ENCODE data around the gene DCDC1.

Gene DCDC1

DNA sequence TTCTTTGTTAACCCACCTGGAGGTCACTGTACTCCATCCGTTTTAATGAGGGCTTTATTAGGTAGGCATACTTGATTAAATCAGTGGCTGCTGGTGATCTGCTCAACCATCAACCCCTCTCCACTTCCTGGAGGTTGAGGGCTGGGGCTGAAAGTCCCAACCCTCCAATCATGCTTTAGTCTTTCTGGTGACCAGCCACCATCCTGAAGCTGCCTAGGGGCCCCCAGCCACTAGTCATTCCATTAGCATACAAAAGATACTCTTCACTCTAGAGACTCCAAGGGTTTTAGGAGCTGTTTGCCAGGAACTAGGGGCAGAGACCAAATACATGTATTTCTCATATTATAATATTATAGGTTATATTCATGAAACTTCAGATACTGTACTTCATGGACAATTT is 13.6 kb upstream of the DCDC1 start:
- no peaks in the 10 kb centered on the region for H3K79me2 ChIP-seq (ENCODE audit: low read length)
- no peak overlapping the region for H3K4me2 ChIP-seq (ENCODE audit: low read length)
- no peak overlapping the region for H3K27ac ChIP-seq (ENCODE audit: low read length)

DNA sequence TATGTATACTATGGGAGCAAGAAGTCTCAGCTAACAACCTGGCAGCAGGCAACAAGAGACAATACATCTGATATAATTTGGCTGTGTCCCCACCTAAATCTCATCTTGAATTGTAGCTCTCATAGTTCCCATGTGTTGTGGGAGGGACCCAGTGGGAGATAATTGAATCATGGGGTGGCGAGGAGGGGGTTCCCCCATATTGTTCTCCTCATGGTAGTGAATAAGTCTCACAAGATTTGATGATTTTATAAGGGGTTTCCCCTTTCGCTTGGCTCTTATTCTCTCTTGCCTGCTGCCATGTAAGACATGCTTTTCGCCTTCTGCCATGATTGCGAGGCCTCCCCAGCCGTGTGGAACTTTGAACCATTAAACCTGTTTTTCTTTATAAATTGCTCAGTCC is 6.3 kb upstream of the DCDC1 start:
- peaks cover 2% of the 10 kb centered on the region for H3K36me3 ChIP-seq (replicated peaks; ENCODE audit: low read depth, low read length)
- peaks cover 5% of the 10 kb centered on the region for H3K79me2 ChIP-seq (ENCODE audit: low read length)
- no peaks in the 10 kb centered on the region for H3K27me3 ChIP-seq (ENCODE audit: low read depth, low read length)
- no peak overlapping the region for H3K9ac ChIP-seq (ENCODE audit: low read length)
- H2AFZ ChIP-seq (ENCODE audit: low read depth, low read length), result no peak overlapping the region
- H3K9me3 ChIP-seq (ENCODE audit: insufficient read depth, low read length), result no peaks in the 10 kb centered on the region
- peaks cover 1% of the 10 kb centered on the region for H3K4me1 ChIP-seq (ENCODE audit: low read length)
- no peak overlapping the region for H3K27ac ChIP-seq (ENCODE audit: low read length)
- no peak overlapping the region for H3K4me3 ChIP-seq (ENCODE audit: low read length)
- no peak for TF ChIP-seq EZH2phosphoT487 (IDR thresholded peaks at IDR 0.05; ENCODE audit: low read depth)
- TF ChIP-seq, protein P1, sequence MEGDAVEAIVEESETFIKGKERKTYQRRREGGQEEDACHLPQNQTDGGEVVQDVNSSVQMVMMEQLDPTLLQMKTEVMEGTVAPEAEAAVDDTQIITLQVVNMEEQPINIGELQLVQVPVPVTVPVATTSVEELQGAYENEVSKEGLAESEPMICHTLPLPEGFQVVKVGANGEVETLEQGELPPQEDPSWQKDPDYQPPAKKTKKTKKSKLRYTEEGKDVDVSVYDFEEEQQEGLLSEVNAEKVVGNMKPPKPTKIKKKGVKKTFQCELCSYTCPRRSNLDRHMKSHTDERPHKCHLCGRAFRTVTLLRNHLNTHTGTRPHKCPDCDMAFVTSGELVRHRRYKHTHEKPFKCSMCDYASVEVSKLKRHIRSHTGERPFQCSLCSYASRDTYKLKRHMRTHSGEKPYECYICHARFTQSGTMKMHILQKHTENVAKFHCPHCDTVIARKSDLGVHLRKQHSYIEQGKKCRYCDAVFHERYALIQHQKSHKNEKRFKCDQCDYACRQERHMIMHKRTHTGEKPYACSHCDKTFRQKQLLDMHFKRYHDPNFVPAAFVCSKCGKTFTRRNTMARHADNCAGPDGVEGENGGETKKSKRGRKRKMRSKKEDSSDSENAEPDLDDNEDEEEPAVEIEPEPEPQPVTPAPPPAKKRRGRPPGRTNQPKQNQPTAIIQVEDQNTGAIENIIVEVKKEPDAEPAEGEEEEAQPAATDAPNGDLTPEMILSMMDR (IDR thresholded peaks at IDR 0.05; ENCODE audit: low read depth, low read length), result no peak
- H4K20me1 ChIP-seq (ENCODE audit: insufficient read depth, low read length), result no peaks in the 10 kb centered on the region
- H3K4me2 ChIP-seq (ENCODE audit: low read length), result no peak overlapping the region

More for the DNA sequence above, 13.6 kb upstream of the DCDC1 start:
- Histone ChIP-seq H3K4me3 (ENCODE audit: low read length) (no peak overlapping the region), H2AFZ (ENCODE audit: low read depth, low read length) (no peak overlapping the region), H3K9ac (ENCODE audit: low read length) (no peak overlapping the region), H3K36me3 (replicated peaks; ENCODE audit: low read depth, low read length) (peaks cover 3% of the 10 kb centered on the region), H3K9me3 (ENCODE audit: insufficient read depth, low read length) (no peaks in the 10 kb centered on the region), H3K4me1 (ENCODE audit: low read length) (no peaks in the 10 kb centered on the region), H4K20me1 (ENCODE audit: insufficient read depth, low read length) (no peaks in the 10 kb centered on the region), H3K27me3 (ENCODE audit: low read depth, low read length) (no peaks in the 10 kb centered on the region)
- TF ChIP-seq EZH2phosphoT487 (IDR thresholded peaks at IDR 0.05; ENCODE audit: low read depth), result no peak

DNA sequence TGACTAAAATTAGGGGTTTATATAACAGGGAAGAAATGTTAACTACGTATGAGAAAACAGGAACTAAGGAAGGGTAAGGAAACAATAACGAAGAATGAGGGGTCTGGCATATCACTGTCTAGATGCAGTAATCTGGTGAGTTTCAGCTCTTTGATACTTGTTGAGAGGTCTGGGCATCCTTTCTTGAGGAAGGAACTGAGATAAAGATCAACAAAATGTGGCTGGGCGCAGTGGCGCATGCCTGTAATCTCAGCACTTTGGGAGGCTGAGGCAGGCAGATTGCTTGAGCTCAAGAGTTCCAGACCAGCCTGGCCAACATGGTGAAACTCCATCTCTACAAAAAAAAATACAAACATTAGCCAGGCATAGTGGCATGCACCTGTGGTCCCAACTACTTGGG is 2.7 kb downstream of the DCDC1 start:
- no peaks in the 10 kb centered on the region for H3K36me3 ChIP-seq (replicated peaks; ENCODE audit: low read depth, low read length)
- H2AFZ ChIP-seq (ENCODE audit: low read depth, low read length), result no peak overlapping the region
- H3K9me3 ChIP-seq (ENCODE audit: insufficient read depth, low read length), result no peaks in the 10 kb centered on the region
- H3K4me3 ChIP-seq (ENCODE audit: low read length), result no peak overlapping the region
- peaks cover 17% of the 10 kb centered on the region for H3K4me1 ChIP-seq (ENCODE audit: low read length)
- H3K27ac ChIP-seq (ENCODE audit: low read length), result no peak overlapping the region
- TF ChIP-seq, protein P1 (IDR thresholded peaks at IDR 0.05; ENCODE audit: low read depth, low read length), result no peak
- TF ChIP-seq EZH2phosphoT487 (IDR thresholded peaks at IDR 0.05; ENCODE audit: low read depth), result no peak
- H3K4me2 ChIP-seq (ENCODE audit: low read length), result no peak overlapping the region
- H3K9ac ChIP-seq (ENCODE audit: low read length), result no peak overlapping the region
- H3K79me2 ChIP-seq (ENCODE audit: low read length), result peaks cover 11% of the 10 kb centered on the region
- no peaks in the 10 kb centered on the region for H3K27me3 ChIP-seq (ENCODE audit: low read depth, low read length)
- no peaks in the 10 kb centered on the region for H4K20me1 ChIP-seq (ENCODE audit: insufficient read depth, low read length)

DNA sequence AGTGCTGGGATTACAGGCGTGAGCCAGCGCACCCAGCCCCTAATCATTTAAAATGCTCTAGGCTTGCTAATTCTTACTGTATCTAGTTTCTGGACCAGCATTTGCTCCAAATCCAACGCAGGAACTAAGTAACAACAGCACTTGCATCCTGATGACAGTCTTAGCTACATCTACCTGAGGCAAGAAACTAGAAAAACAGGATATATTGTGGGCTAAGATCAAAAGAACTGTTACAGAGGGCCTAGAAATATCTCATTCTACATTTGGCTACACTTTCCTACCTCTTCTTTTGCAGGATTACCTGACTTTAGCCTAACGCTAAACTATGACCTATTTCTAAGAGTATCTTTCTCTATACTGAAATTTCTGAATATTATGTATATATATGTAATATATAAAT is 7.8 kb downstream of the DCDC1 start:
- Histone ChIP-seq H3K79me2 (ENCODE audit: low read length) (no peaks in the 10 kb centered on the region), H3K4me2 (ENCODE audit: low read length) (no peak overlapping the region), H4K20me1 (ENCODE audit: insufficient read depth, low read length) (no peaks in the 10 kb centered on the region), H3K9ac (ENCODE audit: low read length) (no peak overlapping the region), H2AFZ (ENCODE audit: low read depth, low read length) (no peak overlapping the region), H3K4me1 (ENCODE audit: low read length) (peaks cover 7% of the 10 kb centered on the region), H3K27ac (ENCODE audit: low read length) (no peak overlapping the region), H3K4me3 (ENCODE audit: low read length) (no peak overlapping the region), H3K9me3 (ENCODE audit: insufficient read depth, low read length) (no peaks in the 10 kb centered on the region), H3K36me3 (replicated peaks; ENCODE audit: low read depth, low read length) (no peaks in the 10 kb centered on the region), H3K27me3 (ENCODE audit: low read depth, low read length) (no peaks in the 10 kb centered on the region)
- TF ChIP-seq, protein P1 (IDR thresholded peaks at IDR 0.05; ENCODE audit: low read depth, low read length), result no peak
- no peak for TF ChIP-seq EZH2phosphoT487 (IDR thresholded peaks at IDR 0.05; ENCODE audit: low read depth)

DNA sequence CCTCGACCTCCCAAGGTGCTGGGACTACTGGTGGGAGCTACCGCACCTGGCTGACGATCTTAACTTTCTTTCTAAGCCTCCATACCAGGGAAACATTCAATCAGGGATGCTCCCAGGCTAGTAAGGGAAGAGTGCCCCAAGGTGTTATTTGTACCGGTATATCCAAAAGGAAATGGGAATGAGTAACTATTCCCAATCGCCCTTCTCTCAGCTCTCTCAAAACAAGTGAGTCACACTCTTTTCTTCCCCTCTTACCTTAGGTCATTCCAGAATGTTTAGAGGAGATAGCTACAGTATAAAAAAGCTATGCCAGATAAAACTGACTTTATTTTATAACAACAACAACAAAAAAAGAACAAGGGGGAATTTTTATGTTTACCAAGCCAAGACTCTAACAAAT is 13.7 kb downstream of the DCDC1 start:
- Histone ChIP-seq H3K9me3 (ENCODE audit: insufficient read depth, low read length) (no peaks in the 10 kb centered on the region), H3K4me3 (ENCODE audit: low read length) (no peak overlapping the region), H3K27ac (ENCODE audit: low read length) (no peak overlapping the region), H3K36me3 (replicated peaks; ENCODE audit: low read depth, low read length) (no peaks in the 10 kb centered on the region), H4K20me1 (ENCODE audit: insufficient read depth, low read length) (no peaks in the 10 kb centered on the region), H3K9ac (ENCODE audit: low read length) (no peak overlapping the region), H2AFZ (ENCODE audit: low read depth, low read length) (no peak overlapping the region), H3K79me2 (ENCODE audit: low read length) (no peaks in the 10 kb centered on the region), H3K4me2 (ENCODE audit: low read length) (no peak overlapping the region), H3K4me1 (ENCODE audit: low read length) (no peaks in the 10 kb centered on the region), H3K27me3 (ENCODE audit: low read depth, low read length) (no peaks in the 10 kb centered on the region)
- TF ChIP-seq, protein P1 (IDR thresholded peaks at IDR 0.05; ENCODE audit: low read depth, low read length), result no peak
- TF ChIP-seq EZH2phosphoT487 (IDR thresholded peaks at IDR 0.05; ENCODE audit: low read depth), result no peak
